ENCODE results near the gene ACAD9.
A peak's percentile ranks its signal among the peaks of the same experiment; 100 is the strongest.
"Not testable (repeated sequence)": the region's sequence is repeated elsewhere in the genome, so short reads cannot be mapped to it uniquely, and the experiment has no call there.

The ACAD9 gene

DNA sequence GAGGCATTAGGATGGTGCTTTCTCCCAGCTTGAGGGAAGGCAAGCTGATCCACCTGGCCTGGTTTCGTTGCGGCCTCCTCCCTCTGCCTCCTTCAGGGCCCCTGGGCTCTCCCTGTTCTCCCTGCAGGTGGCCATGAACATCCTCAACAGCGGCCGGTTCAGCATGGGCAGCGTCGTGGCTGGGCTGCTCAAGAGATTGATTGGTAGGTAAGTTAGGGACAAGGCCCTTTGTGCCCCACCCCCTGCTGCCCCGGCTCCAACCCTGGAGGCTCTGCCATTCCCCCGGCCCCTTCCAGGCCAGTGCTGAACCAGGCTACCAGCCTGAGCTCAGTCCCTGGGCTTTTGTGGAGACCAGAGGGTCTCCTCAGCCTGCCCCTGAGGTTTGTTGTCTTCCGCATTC lies 23.0 kb downstream of the ACAD9 start:
- no peak for DNase-seq

DNA sequence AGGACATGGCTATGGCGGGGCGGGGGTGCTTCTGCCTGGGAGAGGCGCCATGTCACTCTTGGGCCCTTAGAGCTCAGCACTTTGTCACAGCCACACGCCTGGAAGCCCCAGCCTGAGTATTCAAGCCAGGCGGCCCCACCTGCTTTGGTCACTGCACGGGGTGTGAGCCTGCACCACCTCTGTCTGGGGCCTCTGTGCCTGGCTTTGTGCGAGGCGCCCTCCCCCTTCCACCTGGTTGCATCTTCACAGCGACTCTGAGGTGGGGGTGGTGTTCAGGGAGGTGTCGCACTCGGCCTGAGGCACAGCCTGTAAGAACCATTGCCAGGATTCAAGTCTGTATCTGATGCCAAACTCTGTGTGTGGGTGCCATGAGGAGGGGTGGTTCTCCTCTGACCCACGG lies 24.1 kb downstream of the ACAD9 start:
- no peak for DNase-seq

DNA sequence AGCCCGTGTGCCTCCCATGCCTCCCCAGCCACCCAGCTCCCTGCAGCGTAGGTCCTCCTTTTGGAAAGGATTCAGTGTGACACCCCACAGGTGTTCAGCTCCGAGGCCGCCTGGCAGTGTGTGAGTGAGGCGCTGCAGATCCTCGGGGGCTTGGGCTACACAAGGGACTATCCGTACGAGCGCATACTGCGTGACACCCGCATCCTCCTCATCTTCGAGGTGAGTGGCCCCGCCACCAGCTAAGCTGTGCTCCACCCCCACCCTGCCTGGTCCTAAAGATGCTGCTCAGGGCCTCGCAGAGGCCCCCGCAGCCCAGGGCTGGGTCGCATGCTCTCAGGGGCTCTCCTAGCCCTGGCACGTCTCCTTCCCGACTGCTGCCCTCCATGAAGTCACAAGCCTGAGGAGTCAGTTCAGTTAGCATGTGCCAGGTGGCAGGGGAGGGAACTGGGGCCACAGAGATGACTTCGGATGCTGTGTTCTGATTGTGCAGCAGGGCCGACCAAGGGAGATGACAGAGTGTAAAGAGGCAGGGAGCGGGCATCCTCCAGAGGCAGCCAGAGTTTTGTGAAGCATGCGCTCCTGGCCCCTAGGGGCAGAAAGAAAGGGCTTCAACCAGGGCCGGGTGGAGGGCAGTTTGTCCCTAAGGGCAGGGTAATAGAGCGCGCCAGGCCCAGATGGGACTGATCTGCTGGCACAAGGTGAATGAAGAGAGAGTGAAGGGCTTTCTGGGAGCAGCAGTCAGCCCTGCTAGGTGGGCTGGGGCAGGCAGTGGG lies 26.8 kb downstream of the ACAD9 start:
- DNase-seq, result no peak

DNA sequence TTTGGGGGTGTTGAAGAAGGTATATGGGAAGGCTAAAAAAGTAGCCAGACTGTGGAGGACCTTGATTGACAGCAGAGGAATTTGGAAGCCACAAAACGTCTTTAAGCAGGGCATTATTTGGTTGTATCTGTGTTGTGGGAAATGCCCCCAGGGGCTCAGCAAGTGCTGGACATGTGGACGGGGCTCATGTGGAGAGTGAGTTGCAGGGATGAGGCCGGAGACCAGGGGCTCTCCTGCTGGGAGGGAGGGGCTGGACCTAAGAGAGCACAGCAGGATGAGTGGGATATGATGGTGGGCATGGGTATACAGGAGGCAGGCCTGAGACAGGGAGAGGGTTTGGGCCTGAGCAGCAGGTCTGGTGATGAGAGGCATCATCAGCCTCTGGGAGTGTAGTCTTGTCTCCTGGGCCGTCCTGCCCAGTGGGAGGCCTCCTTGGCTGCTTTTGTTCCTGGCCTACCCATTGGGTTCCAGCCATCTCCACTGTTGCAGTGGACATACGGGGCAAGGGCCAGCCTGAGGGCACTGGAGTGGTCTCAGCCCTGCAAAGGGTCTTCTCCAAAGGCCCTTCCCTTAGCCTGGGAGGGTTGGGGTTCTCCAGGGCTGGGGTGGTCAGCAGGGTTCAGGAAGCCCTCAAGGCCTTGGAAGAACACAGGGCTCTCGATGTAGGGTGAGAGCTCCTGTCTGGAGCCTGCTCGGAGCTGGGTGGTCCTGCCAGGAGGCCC lies 27.5 kb downstream of the ACAD9 start:
- no peak for DNase-seq

DNA sequence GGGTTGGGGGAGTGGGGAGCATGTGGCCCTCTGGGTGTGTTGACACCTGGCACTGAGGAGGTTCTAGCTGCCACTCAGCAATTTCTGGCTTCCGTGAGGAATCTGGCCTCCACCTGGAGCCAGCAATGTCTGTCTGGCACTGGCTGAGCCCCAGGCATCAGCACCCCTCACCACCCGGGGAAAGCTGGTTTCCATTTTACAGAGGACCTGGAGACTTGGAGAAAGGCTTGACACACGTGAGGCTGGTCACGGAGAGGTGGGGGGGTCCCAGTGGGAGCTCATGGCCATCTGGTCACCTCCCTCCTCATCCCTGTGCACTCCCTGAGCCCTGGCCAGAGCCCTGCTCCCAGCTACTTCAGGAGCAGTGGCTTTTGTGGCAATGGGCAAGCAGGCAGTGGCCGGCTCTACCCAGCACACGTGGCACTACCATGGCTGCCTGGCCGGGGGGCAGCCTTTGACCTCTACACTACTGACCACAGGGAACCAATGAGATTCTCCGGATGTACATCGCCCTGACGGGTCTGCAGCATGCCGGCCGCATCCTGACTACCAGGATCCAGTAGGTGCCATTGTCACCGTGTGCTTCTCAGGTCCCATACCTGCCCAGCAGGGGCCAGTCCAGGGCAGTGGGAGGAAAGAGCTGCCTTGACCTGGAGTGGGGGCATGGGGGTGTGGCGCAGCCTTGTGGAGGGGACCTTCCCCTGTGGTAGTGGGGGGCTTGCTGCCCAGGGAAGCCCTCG lies 28.5 kb downstream of the ACAD9 start:
- no peak for DNase-seq

DNA sequence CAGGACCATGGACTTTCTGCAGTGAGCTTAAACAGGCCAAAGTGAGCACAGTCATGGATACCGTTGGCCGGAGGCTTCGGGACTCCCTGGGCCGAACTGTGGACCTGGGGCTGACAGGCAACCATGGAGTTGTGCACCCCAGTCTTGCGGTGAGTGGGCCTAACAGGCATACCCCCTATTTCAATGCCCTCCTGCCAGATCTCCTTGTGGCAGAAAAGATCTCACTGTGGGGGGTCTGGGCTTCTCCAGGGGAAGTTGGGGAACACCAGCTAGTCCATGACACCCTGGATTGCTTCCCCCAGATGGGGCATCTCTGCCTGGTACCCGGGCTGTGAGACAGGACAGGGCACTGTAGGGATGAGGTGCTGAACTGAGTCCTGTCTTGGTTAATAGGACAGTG lies 29.5 kb downstream of the ACAD9 start:
- no peak for DNase-seq

DNA sequence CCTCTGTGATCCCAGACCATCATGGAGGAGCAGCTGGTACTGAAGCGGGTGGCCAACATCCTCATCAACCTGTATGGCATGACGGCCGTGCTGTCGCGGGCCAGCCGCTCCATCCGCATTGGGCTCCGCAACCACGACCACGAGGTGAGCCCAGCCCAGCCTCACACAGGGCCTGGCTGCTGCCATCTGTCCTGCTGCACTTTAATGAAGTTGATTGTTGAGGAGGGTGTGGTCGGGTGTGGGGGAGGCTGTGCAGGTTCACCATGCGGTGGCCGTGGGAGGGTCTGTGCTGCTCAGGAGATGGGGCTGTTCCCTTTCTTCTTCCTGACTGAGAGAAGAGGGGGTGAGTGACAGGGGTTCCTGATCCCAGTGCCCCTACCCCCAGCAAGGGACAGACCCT lies 30.6 kb downstream of the ACAD9 start:
- no peak for DNase-seq

DNA sequence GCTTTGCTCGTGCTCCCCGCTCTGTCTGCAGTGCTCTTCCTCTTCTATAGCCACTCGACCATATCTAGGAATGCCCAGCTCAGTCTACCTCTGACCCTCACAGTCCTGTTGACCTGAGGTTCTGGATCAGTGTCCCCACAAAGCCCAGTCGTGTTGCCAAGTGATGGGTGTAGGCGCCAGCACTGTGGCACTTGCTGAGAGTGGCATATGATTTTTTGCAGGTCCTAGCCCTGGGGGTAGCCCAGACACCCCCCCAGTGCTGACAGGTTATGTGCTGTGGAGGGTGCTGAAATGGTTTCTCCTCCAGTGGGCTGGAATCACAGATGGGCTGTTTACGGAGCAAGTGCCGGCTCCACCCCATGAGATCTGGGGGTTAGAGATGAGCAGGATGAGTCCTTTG lies 32.5 kb downstream of the ACAD9 start:
- DNase-seq, result no peak

DNA sequence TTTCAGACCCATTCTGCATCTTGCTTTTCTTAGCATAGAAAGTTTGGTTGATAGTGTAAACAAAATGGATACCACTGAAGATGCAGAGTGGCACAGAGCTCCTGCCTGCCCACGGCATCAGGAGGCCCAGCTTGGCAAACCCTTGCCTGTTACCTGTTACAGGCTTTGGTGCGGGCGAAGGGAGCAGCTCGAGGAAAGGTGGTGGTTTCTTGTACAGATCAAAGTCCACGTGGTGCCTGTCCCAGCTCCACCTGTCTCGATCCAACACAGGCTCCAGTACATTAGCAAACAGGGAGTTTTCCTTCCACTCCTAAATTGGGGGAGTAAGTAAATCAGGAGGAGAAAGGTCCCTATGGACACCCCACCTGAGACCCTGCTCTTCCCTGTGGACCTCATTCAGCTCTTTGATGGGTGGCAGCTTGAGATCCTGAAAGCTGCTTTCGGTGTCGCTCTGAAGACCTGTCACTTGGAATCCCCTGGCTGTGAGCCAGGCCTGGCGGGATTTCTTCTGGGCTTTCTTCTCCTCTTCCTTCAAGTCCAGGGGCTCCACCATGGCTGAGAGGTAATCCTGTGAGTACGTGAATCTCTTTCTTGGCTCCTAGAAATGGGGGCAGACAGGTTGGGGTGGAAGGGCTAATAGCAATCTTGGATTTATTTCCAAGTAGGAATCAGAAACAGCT lies 35.7 kb downstream of the ACAD9 start:
- DNase-seq, result no peak

DNA sequence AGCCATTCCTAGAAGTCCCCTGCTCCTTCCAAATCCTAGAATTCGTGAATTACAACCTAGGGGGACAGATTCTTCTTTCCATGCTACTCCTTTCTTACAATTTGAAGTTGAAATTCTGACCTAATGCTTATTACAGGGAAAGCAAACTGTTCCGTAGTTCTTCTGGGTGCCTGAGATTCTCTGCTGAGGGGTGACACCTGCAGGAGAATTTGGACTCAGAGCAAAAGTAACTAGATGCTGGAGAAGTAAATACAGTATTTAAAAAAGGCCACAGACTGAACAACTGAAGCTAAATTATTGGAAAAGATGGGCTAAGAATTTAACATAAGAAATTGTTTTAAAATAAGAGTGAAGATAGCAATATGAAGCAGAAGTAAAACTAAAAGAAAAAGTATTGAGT lies 37.9 kb downstream of the ACAD9 start:
- no peak for DNase-seq

DNA sequence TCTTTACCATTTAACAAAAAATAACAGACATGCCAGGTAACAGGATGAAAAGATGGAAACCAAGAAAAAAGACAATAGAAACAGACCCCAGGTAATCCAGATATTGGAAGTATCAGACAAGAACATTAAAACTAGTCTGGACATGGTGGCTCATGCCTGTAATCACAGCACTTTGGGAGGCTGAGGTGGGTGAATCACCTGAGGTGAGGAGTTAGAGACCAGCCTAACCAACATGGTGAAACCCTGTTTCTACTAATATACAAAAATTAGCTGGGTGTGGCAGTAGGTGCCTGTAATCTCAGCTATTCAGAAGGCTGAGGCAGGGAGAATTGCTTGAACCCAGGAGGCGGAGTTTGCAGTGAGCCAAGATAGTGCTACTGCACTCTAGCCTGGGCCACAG lies 40.6 kb downstream of the ACAD9 start:
- DNase-seq, result no peak

DNA sequence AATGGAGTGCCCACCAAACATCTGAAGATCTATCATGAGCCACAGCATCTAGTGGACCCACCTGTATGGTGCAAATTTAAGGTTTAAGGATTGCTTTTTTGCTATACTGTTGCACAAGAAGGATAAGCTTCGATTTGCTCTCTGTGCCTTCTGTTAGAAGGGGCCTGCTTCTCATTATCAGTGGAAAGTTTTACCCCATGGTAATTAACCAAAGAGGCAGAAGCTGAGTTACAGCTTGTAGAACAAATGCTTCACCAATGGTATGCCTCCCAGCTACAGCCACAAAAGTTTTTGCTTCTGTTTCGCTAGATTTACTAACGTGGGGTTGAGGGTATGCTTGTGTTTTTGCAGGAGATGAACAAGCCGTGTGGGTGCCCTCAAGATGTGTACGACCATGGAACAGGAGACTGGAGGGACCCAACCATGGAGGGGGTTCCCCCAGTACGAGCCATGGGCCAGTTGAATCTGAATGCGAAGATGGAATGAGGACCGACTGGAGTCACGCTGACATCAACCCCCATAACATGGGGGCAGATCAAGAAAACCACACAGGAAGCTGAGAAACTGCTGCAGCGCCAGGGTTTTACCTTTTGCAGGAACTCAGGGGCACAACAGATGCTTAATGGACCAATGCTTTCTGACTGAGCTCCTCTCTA lies 43.5 kb downstream of the ACAD9 start:
- peak; percentile 48 for DNase-seq

DNA sequence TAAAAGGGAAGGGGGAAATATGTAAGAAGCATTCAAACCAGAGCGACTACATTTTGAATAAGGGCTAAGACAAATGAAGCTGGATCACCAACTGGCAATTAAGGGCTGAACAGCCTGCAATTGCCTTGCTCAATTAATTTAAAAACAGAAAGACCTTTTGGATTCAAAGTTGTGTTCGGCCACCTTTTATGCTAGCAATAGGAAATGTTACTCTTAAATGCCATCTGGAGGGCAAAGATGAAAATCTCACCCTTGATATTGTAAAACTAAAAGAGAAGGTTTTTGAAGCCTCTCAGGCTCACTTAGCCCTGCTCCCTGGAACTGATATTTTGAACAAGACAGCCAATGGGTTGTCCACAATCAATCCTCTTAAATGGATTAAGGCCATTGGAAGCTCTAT lies 44.2 kb downstream of the ACAD9 start:
- DNase-seq, result no peak

DNA sequence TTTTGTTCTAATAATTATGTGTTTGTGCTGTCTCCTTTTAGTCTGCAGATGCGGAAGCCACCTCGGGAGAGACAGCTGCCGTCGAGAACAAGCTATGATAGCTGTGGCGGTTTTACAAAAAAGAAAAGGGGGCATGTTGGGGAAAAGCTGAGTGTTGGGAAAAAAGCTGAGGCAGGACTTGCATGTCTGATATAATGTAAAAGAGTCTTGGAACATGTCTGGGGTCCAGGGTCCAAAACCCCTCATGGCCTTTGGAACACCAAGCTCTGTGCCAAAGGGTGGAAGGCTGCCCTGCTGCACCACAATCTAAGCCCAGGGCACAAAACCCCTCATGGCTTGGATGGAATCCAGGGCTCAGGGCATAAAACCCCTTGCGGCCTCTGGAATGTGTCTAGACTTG lies 44.6 kb downstream of the ACAD9 start:
- not testable (repeated sequence) for DNase-seq

DNA sequence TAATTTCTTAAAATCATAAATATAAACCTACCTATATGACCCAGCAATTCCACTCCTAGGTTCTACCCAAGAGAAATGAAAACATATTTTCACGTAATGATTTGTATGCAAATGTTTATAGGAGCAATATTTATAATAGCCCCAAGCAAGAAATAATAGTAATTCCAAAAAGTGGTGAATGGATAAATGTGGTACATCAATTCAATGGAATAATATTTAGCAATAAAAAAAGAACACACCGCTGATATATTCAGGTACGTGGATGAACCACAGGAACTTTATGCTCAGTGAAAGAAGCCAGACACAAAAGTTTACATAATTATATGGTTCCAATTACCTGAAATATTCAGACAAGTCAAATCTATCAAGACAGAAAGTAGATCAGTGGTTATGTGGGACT lies 49.9 kb downstream of the ACAD9 start:
- no peak for DNase-seq

DNA sequence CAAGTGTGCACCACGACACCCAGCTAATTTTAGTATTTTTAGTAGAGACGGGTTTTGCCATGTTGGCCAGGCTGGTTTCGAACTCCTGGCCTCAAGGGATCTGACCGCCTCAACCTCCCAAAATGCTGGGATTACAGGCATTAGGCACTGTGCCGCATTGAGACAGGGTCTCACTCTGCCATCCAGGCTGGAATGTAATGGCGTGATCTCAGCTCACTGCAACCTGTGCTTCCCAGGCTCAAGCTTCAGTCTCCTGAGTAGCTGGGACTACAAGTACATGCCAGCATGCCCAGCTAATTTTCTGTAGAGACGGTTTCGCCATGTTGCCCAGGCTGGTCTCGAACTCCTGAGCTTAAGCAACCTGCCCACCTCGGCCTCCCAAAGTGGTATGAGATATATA lies 51.6 kb downstream of the ACAD9 start:
- no peak for DNase-seq

DNA sequence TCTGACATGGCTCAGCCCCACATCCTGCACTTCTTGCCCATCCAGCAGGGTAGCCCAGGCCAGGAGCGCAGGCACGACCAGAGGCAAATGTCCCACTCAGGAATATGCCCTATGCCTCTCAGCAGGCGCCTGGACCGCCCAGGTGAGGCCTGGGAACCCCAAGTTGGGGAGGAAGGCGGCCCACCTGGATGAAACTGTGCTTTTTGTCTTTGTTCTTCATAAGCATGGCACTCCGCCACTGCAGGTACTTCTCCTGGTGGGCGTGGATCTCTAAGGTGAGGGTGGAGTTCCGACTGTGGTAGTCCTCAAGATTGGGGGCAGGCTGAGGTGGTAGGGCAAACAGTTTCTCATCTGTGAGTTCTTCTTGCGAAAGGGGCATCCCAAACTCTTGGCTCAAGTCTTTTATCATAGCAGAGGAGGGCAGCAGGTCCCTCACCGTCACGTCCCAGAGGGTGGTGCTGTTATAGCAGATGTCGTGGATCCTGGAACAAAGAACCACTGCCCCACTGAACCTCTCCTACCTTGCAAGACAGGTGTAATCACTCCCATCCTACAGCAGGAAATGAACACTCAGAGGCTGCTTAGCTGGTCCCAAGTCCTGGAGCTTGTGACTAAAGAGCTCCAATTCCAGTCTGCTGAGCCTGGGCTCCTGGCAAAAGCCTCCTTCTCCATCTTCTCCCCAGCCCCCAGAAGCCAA lies 53.2 kb downstream of the ACAD9 start:
- DNase-seq, result no peak

DNA sequence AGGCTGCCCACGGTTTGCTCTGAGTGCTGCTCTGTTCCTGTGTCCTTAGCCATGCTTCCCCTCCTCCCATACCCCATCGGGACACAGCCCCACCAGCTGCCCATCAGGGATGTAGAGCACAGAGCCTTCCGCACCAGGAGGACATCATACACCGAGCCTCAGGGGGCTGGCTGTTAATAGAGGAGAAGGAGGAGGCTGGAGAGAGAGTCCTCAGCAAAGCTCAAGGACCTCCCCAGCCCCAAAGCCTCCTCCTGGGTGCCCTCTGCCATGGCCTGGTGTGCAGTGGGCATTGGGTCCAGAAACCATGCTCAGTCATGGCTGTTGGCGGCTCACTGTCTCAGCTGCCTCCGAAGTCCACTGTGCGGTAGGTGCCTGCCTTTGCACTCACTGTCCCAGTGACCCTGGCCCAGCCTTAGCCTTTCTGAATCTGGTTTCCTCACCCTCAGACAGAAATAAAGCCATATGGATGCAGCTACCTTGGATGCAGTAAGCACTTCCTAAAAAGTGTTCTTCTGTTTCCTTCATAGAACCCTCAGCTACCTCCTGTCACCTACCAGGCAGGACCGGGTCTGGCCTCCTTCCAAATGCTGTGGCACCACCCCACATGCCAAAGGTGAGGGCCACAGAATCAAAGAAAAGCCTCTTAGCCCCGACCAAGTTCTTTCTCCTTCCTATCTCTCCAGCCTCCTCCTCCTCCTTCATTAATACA lies 53.9 kb downstream of the ACAD9 start:
- DNase-seq, result no peak

DNA sequence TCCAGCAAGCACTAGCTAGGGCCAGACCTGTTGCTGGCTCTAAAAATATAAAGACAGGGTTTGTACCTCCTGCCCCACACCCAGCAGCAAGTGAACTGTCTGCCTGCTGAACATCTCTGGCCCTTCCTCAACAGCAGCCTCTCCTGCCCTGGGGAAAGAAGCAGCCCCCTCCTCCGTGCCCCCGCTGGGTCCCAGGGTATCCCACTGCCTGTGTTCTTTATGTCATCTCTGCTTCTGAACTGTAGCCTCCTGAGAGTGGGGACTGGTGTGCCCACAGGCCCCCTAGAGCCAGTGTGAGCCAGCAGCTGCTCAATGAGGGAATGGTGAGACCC lies 54.5 kb downstream of the ACAD9 start:
- DNase-seq, result no peak

DNA sequence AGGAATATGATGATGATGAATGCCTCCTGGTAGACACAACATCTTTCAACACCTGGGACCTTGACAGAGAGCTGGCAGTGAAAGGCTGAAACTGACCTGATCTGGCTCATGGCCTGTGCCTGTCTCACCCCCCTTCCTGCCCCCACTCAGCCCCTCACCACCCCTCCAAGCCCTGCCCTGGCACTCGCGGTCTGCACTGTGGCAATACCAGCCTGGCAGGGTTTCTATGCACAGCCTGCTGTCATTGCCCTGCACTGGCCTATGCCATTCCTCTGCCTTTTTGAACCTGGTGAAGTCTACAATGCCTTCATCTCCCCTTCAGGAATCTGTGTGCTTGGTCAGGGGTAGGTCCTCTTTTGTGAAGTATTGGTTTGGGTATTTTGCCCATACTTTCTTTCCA lies 56.5 kb downstream of the ACAD9 start:
- DNase-seq, result no peak

DNA sequence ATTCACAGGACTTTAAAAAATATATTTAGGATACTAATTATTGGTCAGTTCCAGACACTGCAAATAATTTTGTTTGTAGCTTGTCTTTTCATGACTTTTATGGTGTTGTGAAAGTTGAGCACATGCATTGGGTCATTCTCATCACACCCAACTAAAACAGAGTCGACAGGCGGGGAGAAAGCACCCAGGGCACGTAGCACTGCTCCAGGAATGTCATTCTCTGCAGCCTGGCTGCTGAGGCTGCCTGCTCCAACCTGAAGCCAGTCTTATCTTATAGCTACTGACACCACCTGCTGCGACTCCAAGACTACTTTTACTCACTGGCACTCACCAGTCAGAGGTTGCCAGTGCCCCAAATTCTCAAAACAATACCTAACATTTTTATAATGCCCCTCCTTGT lies 56.9 kb downstream of the ACAD9 start:
- no peak for DNase-seq

DNA sequence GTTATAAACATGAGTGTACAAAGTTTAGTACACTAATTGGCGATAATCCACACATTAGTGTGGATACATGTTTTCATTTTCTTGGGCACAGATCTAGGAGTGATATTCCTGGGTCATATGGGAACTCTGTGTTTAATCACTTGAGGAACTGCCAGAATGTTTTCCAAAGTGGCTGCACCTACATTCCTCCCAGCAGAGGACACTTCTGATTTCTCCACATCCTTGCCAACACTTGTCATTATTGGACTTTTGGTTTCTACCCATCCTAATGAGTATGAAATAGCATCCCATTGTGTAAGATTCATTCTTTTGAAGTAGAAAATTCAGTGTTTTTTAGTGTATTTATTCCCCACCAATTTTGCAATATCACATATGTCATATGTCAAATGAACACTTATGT lies 60.8 kb downstream of the ACAD9 start:
- no peak for DNase-seq
